Measurements from ENCODE around the gene AP3D1.

DNA sequence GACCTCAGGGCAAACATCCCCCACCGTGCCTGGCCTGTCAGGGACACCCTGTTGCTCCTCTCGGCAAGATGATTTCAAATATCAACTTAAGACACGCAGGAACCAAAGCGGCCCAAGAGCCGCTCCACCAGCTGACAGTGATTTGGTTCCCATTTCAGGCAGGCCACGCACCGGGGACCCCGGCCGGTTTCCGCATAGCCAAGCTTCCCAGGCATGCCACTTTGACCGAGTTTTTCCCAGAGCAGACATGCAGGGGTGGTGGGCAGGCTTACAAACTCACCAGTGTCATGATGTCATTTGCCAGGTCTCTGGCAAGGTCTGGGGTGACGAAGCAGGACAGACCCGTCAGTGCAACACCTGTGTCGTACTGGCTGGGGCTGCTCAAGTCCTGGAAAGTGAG lies 19.2 kb downstream of the AP3D1 start:
- TF ChIP-seq POLR2A (IDR thresholded peaks at IDR 0.05) = no peak
- TF ChIP-seq, protein P1, sequence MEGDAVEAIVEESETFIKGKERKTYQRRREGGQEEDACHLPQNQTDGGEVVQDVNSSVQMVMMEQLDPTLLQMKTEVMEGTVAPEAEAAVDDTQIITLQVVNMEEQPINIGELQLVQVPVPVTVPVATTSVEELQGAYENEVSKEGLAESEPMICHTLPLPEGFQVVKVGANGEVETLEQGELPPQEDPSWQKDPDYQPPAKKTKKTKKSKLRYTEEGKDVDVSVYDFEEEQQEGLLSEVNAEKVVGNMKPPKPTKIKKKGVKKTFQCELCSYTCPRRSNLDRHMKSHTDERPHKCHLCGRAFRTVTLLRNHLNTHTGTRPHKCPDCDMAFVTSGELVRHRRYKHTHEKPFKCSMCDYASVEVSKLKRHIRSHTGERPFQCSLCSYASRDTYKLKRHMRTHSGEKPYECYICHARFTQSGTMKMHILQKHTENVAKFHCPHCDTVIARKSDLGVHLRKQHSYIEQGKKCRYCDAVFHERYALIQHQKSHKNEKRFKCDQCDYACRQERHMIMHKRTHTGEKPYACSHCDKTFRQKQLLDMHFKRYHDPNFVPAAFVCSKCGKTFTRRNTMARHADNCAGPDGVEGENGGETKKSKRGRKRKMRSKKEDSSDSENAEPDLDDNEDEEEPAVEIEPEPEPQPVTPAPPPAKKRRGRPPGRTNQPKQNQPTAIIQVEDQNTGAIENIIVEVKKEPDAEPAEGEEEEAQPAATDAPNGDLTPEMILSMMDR (IDR thresholded peaks at IDR 0.05) = no peak

Measured in ovary (tissue), 3 donors.